Retinal pigment epithelial cell (primary cell): ENCODE measurements around the gene CDHR3.

Experiments
- DNase-seq: peaks from one replicate; pipeline ENCODE4 v3.0.0-alpha.2; 2010; ENCODE audit warnings: low read depth
- H3K4me3 ChIP-seq: 2 replicates; pipeline ENCODE4 v1.5.1; 2011; ENCODE audit warnings: mild to moderate bottlenecking, low read length, control low read depth, moderate library complexity
- TF ChIP-seq, protein P1 (sequence below): conservative IDR thresholded peaks from 2 replicates; pipeline ENCODE4 v1.5.1; 2011; ENCODE audit warnings: low read depth, low read length, control low read depth, inconsistent platforms

The CDHR3 gene

DNA sequence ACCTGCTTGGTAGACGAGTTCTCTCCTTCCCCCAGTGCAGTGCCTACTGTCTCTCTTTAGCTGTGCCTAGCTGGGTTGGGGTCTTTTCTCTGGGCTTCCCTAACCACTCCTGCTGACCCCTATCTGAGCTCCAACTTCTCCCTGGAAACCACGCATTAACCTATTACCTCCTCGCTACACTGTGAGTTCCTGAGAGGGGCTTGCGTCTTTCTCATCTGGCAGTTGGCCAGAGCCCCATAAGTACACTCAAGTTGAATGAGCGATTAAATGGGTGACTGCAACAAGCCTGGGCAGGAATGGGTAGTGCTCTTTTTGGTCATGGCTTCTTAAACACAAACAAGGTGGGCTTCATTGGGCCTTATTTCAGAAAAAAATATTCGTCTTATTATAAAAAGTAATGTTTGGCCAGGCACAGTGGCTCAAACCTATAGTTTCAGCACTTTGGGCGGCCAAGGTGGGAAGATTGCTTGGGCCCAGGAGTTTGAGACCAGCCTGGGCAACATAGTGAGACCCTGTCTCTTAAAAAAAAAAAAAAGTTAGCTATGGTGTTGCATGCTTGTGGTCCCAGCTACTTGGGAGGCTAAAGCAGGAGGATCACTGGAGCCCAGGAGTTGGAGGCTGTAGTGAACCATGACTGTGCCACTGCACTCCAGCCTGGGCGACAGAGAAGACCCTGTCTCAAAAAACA, 107.6 kb downstream of the CDHR3 start:
- TF ChIP-seq, protein P1, sequence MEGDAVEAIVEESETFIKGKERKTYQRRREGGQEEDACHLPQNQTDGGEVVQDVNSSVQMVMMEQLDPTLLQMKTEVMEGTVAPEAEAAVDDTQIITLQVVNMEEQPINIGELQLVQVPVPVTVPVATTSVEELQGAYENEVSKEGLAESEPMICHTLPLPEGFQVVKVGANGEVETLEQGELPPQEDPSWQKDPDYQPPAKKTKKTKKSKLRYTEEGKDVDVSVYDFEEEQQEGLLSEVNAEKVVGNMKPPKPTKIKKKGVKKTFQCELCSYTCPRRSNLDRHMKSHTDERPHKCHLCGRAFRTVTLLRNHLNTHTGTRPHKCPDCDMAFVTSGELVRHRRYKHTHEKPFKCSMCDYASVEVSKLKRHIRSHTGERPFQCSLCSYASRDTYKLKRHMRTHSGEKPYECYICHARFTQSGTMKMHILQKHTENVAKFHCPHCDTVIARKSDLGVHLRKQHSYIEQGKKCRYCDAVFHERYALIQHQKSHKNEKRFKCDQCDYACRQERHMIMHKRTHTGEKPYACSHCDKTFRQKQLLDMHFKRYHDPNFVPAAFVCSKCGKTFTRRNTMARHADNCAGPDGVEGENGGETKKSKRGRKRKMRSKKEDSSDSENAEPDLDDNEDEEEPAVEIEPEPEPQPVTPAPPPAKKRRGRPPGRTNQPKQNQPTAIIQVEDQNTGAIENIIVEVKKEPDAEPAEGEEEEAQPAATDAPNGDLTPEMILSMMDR: no peak
- H3K4me3 ChIP-seq: no peak overlapping the region
- no peak for DNase-seq

DNA sequence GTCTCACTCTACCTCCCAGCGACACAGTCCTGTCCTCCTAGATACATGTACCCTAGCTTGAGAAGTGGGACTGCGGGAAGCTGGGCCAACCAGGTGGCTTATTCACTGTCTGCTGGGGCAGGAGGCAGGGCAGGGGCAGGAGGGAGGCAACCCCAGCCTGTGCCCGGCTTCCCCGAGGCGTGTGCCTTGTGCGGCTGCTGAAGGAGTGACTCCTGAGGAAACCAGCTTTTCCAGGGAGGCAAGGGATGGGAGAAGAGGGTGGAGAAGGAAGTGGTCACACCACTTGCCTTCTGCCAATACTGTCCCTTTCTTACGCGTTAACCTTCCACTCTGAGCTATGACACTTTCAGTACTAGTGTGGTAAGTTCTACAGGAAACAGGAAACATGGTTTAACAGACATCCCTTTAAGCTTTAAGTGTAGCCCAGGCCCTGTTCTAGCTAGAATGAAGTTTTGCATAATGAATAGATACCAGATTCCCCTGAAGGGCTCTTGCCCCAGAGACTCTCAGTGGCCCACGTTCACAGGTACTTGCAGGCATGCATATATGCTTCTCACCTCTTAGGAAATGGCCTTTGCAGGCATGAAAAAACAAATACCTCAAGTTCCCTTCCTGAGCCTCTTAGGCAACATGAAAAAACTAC, 108.4 kb downstream of the CDHR3 start:
- no peak for DNase-seq
- TF ChIP-seq, protein P1: no peak
- H3K4me3 ChIP-seq: no peak overlapping the region

DNA sequence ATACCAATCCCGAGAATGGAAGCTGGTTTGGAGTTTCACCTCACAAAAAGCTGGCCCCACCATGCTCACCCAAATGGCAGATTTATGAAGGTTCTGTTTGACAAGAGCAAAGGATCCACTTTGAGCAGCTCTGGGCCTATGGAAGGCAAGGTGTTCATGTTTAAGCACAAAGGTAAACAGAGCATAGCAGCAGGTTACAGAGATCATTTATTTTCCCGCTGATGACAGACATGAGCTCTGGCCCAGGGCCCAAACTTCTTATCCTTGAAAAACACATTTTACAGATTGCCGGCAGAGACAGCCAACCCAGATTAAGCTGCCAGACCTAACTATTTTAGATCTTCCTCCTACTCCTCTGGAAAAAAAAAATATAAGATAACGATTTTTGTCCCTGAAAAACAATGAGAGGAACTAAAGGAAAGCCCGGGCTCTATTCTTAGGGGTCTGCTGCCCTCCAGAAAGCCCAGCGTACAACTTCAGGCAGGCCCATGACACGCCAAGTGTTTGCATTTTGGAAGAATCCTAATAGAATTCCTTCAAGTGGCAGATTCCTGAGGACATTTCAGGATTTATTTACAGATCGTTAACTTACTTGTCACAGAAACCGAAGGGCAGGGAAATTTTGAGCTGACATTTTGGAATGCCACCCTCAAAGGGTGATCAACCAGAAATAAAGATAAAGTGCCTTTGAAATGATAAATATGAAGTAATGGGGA, 109.1 kb downstream of the CDHR3 start:
- H3K4me3 ChIP-seq: no peak overlapping the region
- DNase-seq: no peak
- TF ChIP-seq, protein P1: no peak

DNA sequence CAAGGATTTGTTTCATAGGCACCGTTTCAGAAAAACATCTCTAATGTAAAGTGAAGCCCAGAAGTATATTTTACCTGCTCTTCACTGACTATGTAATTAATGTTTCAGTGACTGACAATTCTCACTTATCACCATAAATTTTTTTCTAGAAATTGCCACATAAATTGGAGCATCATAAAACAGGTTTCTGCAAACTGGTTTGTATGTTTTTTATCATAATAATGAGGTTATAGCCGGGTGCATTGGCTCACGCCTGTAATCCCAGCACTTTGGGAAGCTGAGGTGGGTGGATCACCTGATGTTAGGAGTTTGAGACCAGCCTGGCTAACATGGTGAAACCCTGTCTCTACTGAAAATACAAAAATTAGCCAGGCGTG, 109.6 kb downstream of the CDHR3 start:
- TF ChIP-seq, protein P1: no peak
- no peak for DNase-seq
- H3K4me3 ChIP-seq: no peak overlapping the region

DNA sequence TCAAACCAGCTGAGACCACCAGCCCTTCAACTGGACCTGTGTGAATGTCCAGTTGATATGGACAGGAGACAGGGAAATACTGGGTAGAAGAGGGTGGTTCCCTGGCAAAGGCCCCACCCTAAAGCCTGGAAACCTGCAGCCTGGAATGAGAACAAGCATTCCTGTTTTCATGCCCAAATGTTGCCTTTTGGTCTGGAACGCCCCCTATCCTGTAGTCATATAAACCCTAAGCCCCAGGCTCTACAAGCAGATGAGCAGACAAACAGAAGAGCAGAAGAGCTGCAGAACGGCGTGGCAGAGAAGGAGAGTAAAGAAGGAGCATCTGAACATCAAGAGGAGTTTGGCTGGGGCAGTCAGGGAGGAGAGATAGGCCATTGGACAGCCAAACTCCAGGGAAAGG, 110.6 kb downstream of the CDHR3 start:
- no peak overlapping the region for H3K4me3 ChIP-seq
- TF ChIP-seq, protein P1: no peak
- DNase-seq: no peak

DNA sequence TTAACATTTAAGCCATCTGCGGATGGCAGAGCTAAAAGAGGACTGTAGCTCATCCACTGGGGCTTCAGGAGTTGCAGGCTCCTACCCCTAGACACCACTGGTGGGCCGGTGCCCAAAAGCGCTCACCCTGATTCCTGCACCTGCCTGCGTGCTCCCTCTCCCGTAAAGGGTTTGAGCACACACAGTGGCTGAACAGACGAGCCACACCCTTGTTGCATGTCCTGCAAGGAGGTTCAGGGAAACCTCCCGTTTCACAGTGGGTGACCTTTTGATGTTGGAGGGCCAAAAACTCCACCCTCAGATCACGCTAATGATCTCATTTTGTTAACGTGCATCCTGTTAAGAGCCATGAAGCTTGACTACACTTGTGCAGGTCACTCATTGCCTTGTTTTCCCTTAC, 111.2 kb downstream of the CDHR3 start:
- H3K4me3 ChIP-seq: no peak overlapping the region
- DNase-seq: no peak
- TF ChIP-seq, protein P1: no peak
